ENCODE measurements around the gene SYPL1. TPM values are rescaled to one million over a fixed set of nuclear protein-coding genes. Genes with fewer than 3 reads are reported as not detected.

The SYPL1 gene
- total and polyA plus RNA-seq, 12 donors, result 58.5 to 121 (median 75.1) TPM

GRCh38 chr7:106061301-106061979, 50.7 kb downstream of the SYPL1 start:
- intact Hi-C loops (cut with DNase I), result loop anchor here in 1 of 10 donors (10.0 kb wide), 1 partner anchor 53 kb away; the partner anchor contains the start of gene SYPL1
- no peak for TF ChIP-seq CTCF (IDR thresholded peaks at IDR 0.05)
- ATAC-seq (no peak), DNase-seq (no peak)
- H3K9me3 ChIP-seq, result no peaks in the 10 kb centered on the region
- H3K4me1 ChIP-seq, result peaks cover 3 to 56% (median 34%) of the 10 kb centered on the region in 9 donors
- 92 to 96% methylated on average over 9 of the region's 9 CpGs for WGBS, 2 donors
- H3K27me3 ChIP-seq, result no peaks in the 10 kb centered on the region
- no peak overlapping the region for H3K27ac ChIP-seq
- no peak overlapping the region for H3K4me3 ChIP-seq
- H3K36me3 ChIP-seq, result no peaks in the 10 kb centered on the region

- Histone ChIP-seq H3K27me3 (no peaks in the 10 kb centered on the region), H3K27ac (no peak overlapping the region), H3K36me3 (no peaks in the 10 kb centered on the region), H3K9me3 (no peaks in the 10 kb centered on the region), H3K4me3 (no peak overlapping the region), H3K4me1 (peaks cover 3 to 46% (median 24%) of the 10 kb centered on the region in 9 donors)
- intact Hi-C loops (cut with DNase I), result loop anchor here in 1 of 10 donors (10.0 kb wide), 1 partner anchor 54 kb away; the partner anchor contains the start of gene SYPL1
- WGBS, 2 donors, result 95 to 96% methylated on average over 7 of the region's 7 CpGs
- no peak for TF ChIP-seq CTCF (IDR thresholded peaks at IDR 0.05)
- ATAC-seq, result no peak
- no peak for DNase-seq
Measured at GRCh38 chr7:106060394-106060920, 51.7 kb downstream of the SYPL1 start.

- Histone ChIP-seq H3K36me3 (no peaks in the 10 kb centered on the region), H3K4me3 (no peak overlapping the region), H3K9me3 (no peaks in the 10 kb centered on the region), H3K27ac (no peak overlapping the region), H3K4me1 (peaks cover 3 to 37% (median 16%) of the 10 kb centered on the region in 9 donors), H3K27me3 (no peaks in the 10 kb centered on the region)
- DNase-seq, result no peak
- TF ChIP-seq CTCF (IDR thresholded peaks at IDR 0.05), result no peak
- WGBS, 2 donors, result 66 to 80% methylated on average over 2 of the region's 2 CpGs
- ATAC-seq, result no peak
- intact Hi-C loops (cut with DNase I), result loop anchor here in 1 of 10 donors (10.0 kb wide), 1 partner anchor 415 kb away; no protein-coding TSS in a partner anchor
Measured at GRCh38 chr7:106059556-106059955, 52.6 kb downstream of the SYPL1 start.

- ATAC-seq, result no peak
- H3K27ac ChIP-seq, result peak overlapping the region in 1 of 10 donors; percentile 24
- intact Hi-C loops (cut with DNase I), result loop anchor here in 1 of 10 donors (10.0 kb wide), 1 partner anchor 416 kb away; no protein-coding TSS in a partner anchor
Measured at GRCh38 chr7:106058928-106059324, 53.2 kb downstream of the SYPL1 start.

More at GRCh38 chr7:106058928-106059324, 53.2 kb downstream of the SYPL1 start:
- Histone ChIP-seq H3K27me3 (no peaks in the 10 kb centered on the region), H3K4me1 (peaks cover 0 to 31% (median 10%) of the 10 kb centered on the region in 9 donors), H3K36me3 (no peaks in the 10 kb centered on the region), H3K4me3 (no peak overlapping the region), H3K9me3 (no peaks in the 10 kb centered on the region)
- 92 to 100% methylated on average over 3 of the region's 3 CpGs for WGBS, 2 donors
- no peak for DNase-seq
- no peak for TF ChIP-seq CTCF (IDR thresholded peaks at IDR 0.05)
